ENCODE data around the gene ZFYVE19. TPM values are rescaled to one million over a fixed set of nuclear protein-coding genes. Genes with fewer than 3 reads are reported as not detected.
A peak's percentile ranks its signal among the peaks of the same experiment; 100 is the strongest.
"Not testable (repeated sequence)": the region's sequence is repeated elsewhere in the genome, so short reads cannot be mapped to it uniquely, and the experiment has no call there.

ZFYVE19 gene
- total and polyA plus RNA-seq, 3 donors from 2014 or later = 22.4 to 38.2 (median 26.3) TPM

DNA sequence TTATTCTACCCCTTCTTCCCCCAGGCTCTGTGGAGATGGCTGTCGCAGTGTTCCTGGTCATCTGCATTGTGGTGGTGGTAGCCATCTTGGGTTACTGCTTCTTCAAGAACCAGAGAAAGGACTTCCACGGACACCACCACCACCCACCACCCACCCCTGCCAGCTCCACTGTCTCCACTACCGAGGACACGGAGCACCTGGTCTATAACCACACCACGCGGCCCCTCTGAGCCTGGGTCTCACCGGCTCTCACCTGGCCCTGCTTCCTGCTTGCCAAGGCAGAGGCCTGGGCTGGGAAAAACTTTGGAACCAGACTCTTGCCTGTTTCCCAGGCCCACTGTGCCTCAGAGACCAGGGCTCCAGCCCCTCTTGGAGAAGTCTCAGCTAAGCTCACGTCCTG, 49.9 kb downstream of the ZFYVE19 start:
- no peak overlapping the region for H3K27ac ChIP-seq
- no peak for DNase-seq
- H3K36me3 ChIP-seq (ENCODE audit: low read depth, missing control alignments) = no peaks in the 10 kb centered on the region
- intact Hi-C loops (cut with DNase I; ENCODE audit: low total_unique reads) = no loop called here
- 73 to 95% methylated on average over 8 of the region's 8 CpGs for WGBS, 2 donors
- TF ChIP-seq, protein P1, sequence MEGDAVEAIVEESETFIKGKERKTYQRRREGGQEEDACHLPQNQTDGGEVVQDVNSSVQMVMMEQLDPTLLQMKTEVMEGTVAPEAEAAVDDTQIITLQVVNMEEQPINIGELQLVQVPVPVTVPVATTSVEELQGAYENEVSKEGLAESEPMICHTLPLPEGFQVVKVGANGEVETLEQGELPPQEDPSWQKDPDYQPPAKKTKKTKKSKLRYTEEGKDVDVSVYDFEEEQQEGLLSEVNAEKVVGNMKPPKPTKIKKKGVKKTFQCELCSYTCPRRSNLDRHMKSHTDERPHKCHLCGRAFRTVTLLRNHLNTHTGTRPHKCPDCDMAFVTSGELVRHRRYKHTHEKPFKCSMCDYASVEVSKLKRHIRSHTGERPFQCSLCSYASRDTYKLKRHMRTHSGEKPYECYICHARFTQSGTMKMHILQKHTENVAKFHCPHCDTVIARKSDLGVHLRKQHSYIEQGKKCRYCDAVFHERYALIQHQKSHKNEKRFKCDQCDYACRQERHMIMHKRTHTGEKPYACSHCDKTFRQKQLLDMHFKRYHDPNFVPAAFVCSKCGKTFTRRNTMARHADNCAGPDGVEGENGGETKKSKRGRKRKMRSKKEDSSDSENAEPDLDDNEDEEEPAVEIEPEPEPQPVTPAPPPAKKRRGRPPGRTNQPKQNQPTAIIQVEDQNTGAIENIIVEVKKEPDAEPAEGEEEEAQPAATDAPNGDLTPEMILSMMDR (IDR thresholded peaks at IDR 0.05) = no peak
- TF ChIP-seq POLR2A (IDR thresholded peaks at IDR 0.05) = no peak
- H3K27me3 ChIP-seq = no peaks in the 10 kb centered on the region
- H3K9me3 ChIP-seq = no peaks in the 10 kb centered on the region
- H3K4me3 ChIP-seq = no peak overlapping the region
- no peaks in the 10 kb centered on the region for H3K4me1 ChIP-seq

DNA sequence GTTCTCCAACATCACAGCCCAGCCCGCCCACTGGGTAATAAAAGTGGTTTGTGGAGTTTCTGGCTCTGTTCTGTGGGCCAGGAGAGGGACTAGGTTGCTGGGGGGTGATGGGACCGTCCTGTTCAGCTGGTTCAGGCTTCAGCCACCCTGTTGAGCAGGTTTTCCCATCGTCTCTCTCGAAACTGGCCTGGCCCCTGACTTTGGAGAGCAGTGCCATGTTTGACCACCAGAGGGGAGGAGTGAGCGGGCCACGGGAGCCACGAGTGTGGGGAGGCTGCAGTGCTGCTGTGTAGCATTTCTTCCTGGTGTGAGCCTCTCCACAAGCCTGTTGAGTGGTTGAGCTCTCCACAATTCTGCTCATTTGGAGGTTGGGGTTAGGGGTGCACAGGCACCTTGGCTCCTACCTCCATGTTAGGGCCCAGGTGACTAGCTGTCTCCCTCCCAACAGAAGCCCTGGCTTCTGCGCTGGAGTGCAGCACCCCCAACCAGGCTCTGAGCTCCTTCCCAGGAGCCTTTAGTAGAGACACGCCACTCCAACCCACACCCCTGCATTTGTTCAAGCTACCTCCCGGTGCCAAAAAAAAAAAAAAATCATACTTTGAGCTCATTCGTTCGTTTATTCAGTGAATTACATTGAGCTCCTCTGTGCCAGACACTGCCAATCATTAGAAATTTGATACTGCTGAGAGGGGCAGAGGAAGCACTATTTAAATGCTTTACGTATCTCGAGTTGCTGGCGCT, 50.9 kb downstream of the ZFYVE19 start:
- Histone ChIP-seq H3K4me3 (no peak overlapping the region), H3K4me1 (no peaks in the 10 kb centered on the region), H3K27ac (no peak overlapping the region), H3K27me3 (no peaks in the 10 kb centered on the region), H3K9me3 (no peaks in the 10 kb centered on the region), H3K36me3 (ENCODE audit: low read depth, missing control alignments) (no peaks in the 10 kb centered on the region)
- TF ChIP-seq, protein P1 (IDR thresholded peaks at IDR 0.05) = peak; percentile 83 to 93 (median 93)
- no peak for TF ChIP-seq POLR2A (IDR thresholded peaks at IDR 0.05)
- intact Hi-C loops (cut with DNase I; ENCODE audit: low total_unique reads) = no loop called here
- WGBS, 2 donors = 31 to 44% methylated on average over 12 to 15 of the region's 15 CpGs
- peak; percentile 75 for DNase-seq

DNA sequence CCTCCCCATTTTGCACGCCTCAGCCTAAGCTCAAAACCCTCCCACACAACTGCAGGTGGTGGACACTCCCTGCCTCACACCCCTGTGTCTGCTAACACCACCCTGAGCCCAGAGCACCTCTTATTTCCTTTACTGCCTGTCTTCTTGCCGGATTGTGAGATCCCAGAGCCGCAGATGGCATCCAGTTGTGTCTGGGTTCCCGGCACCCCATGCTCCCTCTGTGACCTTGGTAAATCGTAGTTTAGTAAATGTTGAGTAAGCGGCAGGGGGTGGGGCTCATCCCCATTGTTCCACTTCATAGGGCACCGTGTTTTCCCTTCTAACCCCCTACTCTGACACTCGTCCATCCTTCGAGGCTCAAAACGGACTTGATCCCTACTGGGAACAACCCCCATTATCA, 51.8 kb downstream of the ZFYVE19 start:
- H3K27me3 ChIP-seq = no peaks in the 10 kb centered on the region
- TF ChIP-seq, protein P1 (IDR thresholded peaks at IDR 0.05) = no peak
- TF ChIP-seq POLR2A (IDR thresholded peaks at IDR 0.05) = no peak
- DNase-seq = no peak
- no peak overlapping the region for H3K27ac ChIP-seq
- intact Hi-C loops (cut with DNase I; ENCODE audit: low total_unique reads) = no loop called here
- no peaks in the 10 kb centered on the region for H3K9me3 ChIP-seq
- H3K4me3 ChIP-seq = no peak overlapping the region
- 62 to 64% methylated on average over 10 of the region's 10 CpGs for WGBS, 2 donors
- no peaks in the 10 kb centered on the region for H3K4me1 ChIP-seq
- no peaks in the 10 kb centered on the region for H3K36me3 ChIP-seq (ENCODE audit: low read depth, missing control alignments)

DNA sequence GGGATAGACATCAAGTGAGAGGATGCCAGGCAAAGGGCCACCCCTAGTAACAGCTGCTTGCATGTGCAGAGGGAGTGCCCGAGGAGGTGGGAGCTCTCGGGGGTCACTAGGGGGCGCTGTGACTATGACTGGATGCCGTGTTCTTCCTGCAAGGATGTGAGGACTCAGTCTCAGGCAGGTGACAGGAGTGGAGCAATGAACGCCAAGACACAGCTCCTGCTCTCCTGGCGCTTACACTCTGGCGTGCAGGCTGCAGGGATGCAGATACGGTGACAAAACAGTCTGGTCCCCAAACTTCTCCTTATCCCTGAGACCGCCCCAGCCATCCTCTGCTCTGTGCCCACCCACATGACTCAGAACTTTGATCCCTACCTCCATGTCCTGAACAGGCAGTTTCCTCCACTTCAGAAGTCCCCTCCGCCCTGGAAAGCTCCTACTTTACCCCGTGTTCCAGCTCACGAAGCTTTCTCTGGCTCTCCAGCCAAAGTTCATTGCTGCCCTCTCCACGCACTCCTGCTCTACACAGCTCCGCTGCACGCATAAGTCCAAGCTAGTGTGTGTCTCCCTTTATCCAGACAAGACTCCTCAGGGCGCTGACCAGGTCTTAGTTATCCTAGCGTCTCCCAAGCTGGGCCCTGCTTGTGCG, 52.4 kb downstream of the ZFYVE19 start:
- no peaks in the 10 kb centered on the region for H3K36me3 ChIP-seq (ENCODE audit: low read depth, missing control alignments)
- no peaks in the 10 kb centered on the region for H3K4me1 ChIP-seq
- no peaks in the 10 kb centered on the region for H3K27me3 ChIP-seq
- H3K27ac ChIP-seq = no peak overlapping the region
- peak; percentile 83 for DNase-seq
- intact Hi-C loops (cut with DNase I; ENCODE audit: low total_unique reads) = no loop called here
- 62 to 72% methylated on average over 18 of the region's 18 CpGs for WGBS, 2 donors
- no peak overlapping the region for H3K4me3 ChIP-seq
- no peak for TF ChIP-seq POLR2A (IDR thresholded peaks at IDR 0.05)
- TF ChIP-seq, protein P1 (IDR thresholded peaks at IDR 0.05) = peak; percentile 15 to 68 (median 24)
- H3K9me3 ChIP-seq = no peaks in the 10 kb centered on the region

DNA sequence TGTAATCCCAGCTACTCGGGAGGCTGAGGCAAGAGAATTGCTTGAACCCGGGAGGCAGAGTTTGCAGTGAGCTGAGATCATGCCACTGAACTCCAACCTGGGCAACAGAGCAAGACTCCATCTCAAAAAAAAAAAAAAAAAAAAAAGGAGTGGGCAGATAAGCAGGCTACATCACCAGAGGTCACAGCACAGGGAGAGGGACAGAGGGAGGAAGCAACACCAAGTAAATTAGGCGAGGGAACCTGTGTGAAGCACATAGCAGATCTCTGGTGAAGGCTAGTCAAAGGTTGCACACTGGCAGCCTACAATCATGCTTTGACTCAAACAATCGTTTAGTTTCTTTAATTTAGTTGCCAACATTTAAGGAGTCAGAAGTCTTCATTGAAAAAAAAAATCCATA, 54.3 kb downstream of the ZFYVE19 start:
- H3K27me3 ChIP-seq; H3K4me1 ChIP-seq; H3K27ac ChIP-seq; intact Hi-C loops (cut with DNase I; ENCODE audit: low total_unique reads); H3K36me3 ChIP-seq (ENCODE audit: low read depth, missing control alignments); DNase-seq; H3K4me3 ChIP-seq; H3K9me3 ChIP-seq: not testable (repeated sequence)
- 72 to 78% methylated on average over 4 of the region's 4 CpGs for WGBS, 2 donors

Measured in testis (tissue), 3 donors.